GM12878 (cell line): ENCODE results near the gene CLASP2. TPM values are rescaled to one million over a fixed set of nuclear protein-coding genes. Genes with fewer than 3 reads are reported as not detected.
A peak's percentile ranks its signal among the peaks of the same experiment; 100 is the strongest.

Experiments
- ATAC-seq: fragments of 200-7000 bp; cut with Tn5 transposase; 3 replicates; pipeline ENCODE4 v1.9.1; 2020; ENCODE audit warnings: mild to moderate bottlenecking, moderate library complexity
- BruUV-seq: library from RNA; stranded (reverse); fragments of 400-500 nt; replicated peaks from 2 replicates; lab custom pipeline; 2021; lab: Mats Ljungman, UMichigan
- CTCF ChIA-PET: fragments of 300-600 bp; sonication (Branson Sonifier 250); formaldehyde crosslinking; extraction: SDS; loops from one replicate; lab custom pipeline; 2021; ENCODE audit warnings: inconsistent platforms; lab: Yijun Ruan, JAX
- POLR2A ChIA-PET: fragments of 350-600 bp; formaldehyde crosslinking; extraction: SDS; loops from one replicate; lab custom pipeline; 2021; ENCODE audit warnings: inconsistent platforms; lab: Charles Lee
- RAD21 ChIA-PET: fragments of 300-600 bp; sonication (Branson Sonifier 250); formaldehyde crosslinking; loops from one replicate; lab custom pipeline; 2023; ENCODE audit warnings: antibody characterized with exemption; ENCODE audit not compliant: unreplicated experiment; lab: Charles Lee
- SMC1A ChIA-PET: fragments of 300-600 bp; sonication (Branson Sonifier 250); formaldehyde crosslinking; loops from one replicate; lab custom pipeline; 2023; ENCODE audit not compliant: unreplicated experiment, uncharacterized antibody; lab: Charles Lee
- DNase-seq: peaks from one replicate; pipeline ENCODE4 v3.0.0-alpha.2; 2011; ENCODE audit warnings: low read depth, low spot score
- FAIRE-seq: peaks from 3 replicates; lab custom pipeline; 2011; peaks lifted over from hg19 to GRCh38; lab: Jason Lieb, UNC
- H2AFZ ChIP-seq: 2 replicates; pipeline ENCODE4 v1.6.0; 2011; ENCODE audit warnings: low read depth, low read length, control low read depth; ENCODE audit not compliant: control insufficient read depth
- H3K27ac ChIP-seq: 2 replicates; pipeline ENCODE4 v1.5.1; 2011; ENCODE audit warnings: control low read depth; ENCODE audit not compliant: control insufficient read depth, insufficient read depth
- H3K27me3 ChIP-seq, 2 experiments: replicated peaks in 1 of 2; 2 replicates each; pipeline versions ENCODE4 v1.6.0 to v1.6.1; 2011; ENCODE audit warnings: low read length in 1 of 2; ENCODE audit not compliant: control insufficient read depth in 2 of 2, insufficient read depth in 2 of 2
- H3K36me3 ChIP-seq, 2 experiments: 2 replicates each; pipeline ENCODE4 v1.5.1; 2011; ENCODE audit warnings: low read length in 1 of 2; ENCODE audit not compliant: control insufficient read depth in 2 of 2, insufficient read depth in 2 of 2
- H3K4me1 ChIP-seq: 2 replicates; pipeline ENCODE4 v1.6.1; 2011; ENCODE audit warnings: mild to moderate bottlenecking, low read length, moderate library complexity, mixed read lengths; ENCODE audit not compliant: control insufficient read depth, insufficient read depth
- H3K4me2 ChIP-seq: 2 replicates; pipeline ENCODE4 v1.6.0; 2011; ENCODE audit warnings: control low read depth; ENCODE audit not compliant: control insufficient read depth, insufficient read depth
- H3K4me3 ChIP-seq: fragments of 200-600 bp; sonication (generic); 2 replicates; pipeline ENCODE4 v1.5.1; 2016
- H3K79me2 ChIP-seq: 2 replicates; pipeline ENCODE4 v1.6.0; 2011; ENCODE audit warnings: low read length; ENCODE audit not compliant: control insufficient read depth, insufficient read depth
- H3K9ac ChIP-seq: 2 replicates; pipeline ENCODE4 v1.8.0; 2011; ENCODE audit warnings: low read length, control low read depth, mixed read lengths; ENCODE audit not compliant: control insufficient read depth, insufficient read depth
- H3K9me3 ChIP-seq: replicated peaks from 3 replicates; pipeline ENCODE4 v1.5.1; 2011; ENCODE audit warnings: mild to moderate bottlenecking, low read length; ENCODE audit not compliant: control insufficient read depth, insufficient read depth
- H4K20me1 ChIP-seq: 2 replicates; pipeline ENCODE4 v1.6.0; 2011; ENCODE audit not compliant: control insufficient read depth, insufficient read depth
- GATAD2B ChIP-seq: fragments of 450-650 bp; conservative IDR thresholded peaks from 2 replicates; pipeline ENCODE4 v1.6.1; 2017; ENCODE audit warnings: low read depth, mild to moderate bottlenecking, moderate library complexity
- NR2C1 ChIP-seq: fragments of 450-650 bp; IDR thresholded peaks from 2 replicates; pipeline ENCODE4 v1.6.1; 2017; ENCODE audit warnings: antibody characterized with exemption, mild to moderate bottlenecking, moderate library complexity
- PAX8 ChIP-seq: fragments of 450-650 bp; IDR thresholded peaks from 2 replicates; pipeline ENCODE4 v1.6.1; 2017; ENCODE audit warnings: mild to moderate bottlenecking, moderate library complexity
- SP1 ChIP-seq: IDR thresholded peaks from one replicate; pipeline ENCODE4 v1.6.1; 2011; ENCODE audit warnings: low read depth, low read length
- SPI1 ChIP-seq: IDR thresholded peaks from 2 replicates; pipeline ENCODE4 v1.6.1; 2011; ENCODE audit warnings: low read depth, mild to moderate bottlenecking, low read length, moderate library complexity, borderline replicate concordance; ENCODE audit not compliant: insufficient read depth
- STAT1 ChIP-seq: fragments of 450-650 bp; conservative IDR thresholded peaks from 2 replicates; pipeline ENCODE4 v1.6.1; 2014; ENCODE audit warnings: antibody characterized with exemption, mild to moderate bottlenecking
- WGBS: methylation state at CpG from one replicate; pipeline ENCODE4 v1.1.6; 2016; ENCODE audit warnings: low lambda C conversion rate; ENCODE audit not compliant: insufficient replicate concordance, insufficient coverage; ENCODE audit errors: missing lambda C conversion rate; 5-methylcytosine and 5-hydroxymethylcytosine counted together
- in situ Hi-C: fragments of 300-500 bp; cut with MboI; formaldehyde crosslinking; loops from 9 replicates; pipeline ENCODE4 v1.14.3; 2018; ENCODE audit warnings: mixed read lengths
- intact Hi-C: fragments of 100-400 bp; cut with micrococcal nuclease; formaldehyde crosslinking; loops from one replicate; pipeline ENCODE4 v1.14.2; 2022; ENCODE audit not compliant: unreplicated experiment
- polyA plus RNA-seq, 11 experiments: library from polyadenylated mRNA; depleted of rRNA in 4 of 11; unstranded in 6 of 11; stranded (reverse) in 5 of 11; fragments of >200 nt; fragmentation: Nextera tagmentation in 4 of 11; fragmentation: Illumina TruSeq in 1 of 11; extraction: Ambion mirVana in 4 of 11; extraction: Trizol in 1 of 11; gene quantifications; 1 replicate in 1 of 11; 2 replicates in 10 of 11; pipeline versions ENCODE4 v1.2.1 to v1.2.3, GENCODE V29; 2011 to 2016; ENCODE audit warnings: inconsistent platforms in 2 of 11, missing spikeins in 2 of 11, low read depth in 1 of 11
- total RNA-seq, 4 experiments: library from RNA; depleted of rRNA in 3 of 4; stranded (reverse); fragments of >200 nt in 3 of 4; fragmentation: Illumina TruSeq in 1 of 4; extraction: Trizol in 1 of 4; gene quantifications; 2 replicates each; pipeline versions ENCODE4 v1.2.1 to v1.2.3, GENCODE V29; 2013 to 2021
- TF ChIP-seq, protein P1 (sequence below): IDR thresholded peaks from 2 replicates; pipeline ENCODE4 v1.6.1; 2011; ENCODE audit warnings: borderline replicate concordance, low read depth, mild to moderate bottlenecking, moderate library complexity, mixed read lengths, low read length; ENCODE audit not compliant: insufficient read depth; ENCODE audit errors: extremely low read length

CLASP2 gene
- total and polyA plus RNA-seq, 10 of the 15 experiments (the other 5 are each of a cell fraction or from before 2014, with no cell fraction given) = 4.0 to 38.3 (median 26.8) TPM

DNA sequence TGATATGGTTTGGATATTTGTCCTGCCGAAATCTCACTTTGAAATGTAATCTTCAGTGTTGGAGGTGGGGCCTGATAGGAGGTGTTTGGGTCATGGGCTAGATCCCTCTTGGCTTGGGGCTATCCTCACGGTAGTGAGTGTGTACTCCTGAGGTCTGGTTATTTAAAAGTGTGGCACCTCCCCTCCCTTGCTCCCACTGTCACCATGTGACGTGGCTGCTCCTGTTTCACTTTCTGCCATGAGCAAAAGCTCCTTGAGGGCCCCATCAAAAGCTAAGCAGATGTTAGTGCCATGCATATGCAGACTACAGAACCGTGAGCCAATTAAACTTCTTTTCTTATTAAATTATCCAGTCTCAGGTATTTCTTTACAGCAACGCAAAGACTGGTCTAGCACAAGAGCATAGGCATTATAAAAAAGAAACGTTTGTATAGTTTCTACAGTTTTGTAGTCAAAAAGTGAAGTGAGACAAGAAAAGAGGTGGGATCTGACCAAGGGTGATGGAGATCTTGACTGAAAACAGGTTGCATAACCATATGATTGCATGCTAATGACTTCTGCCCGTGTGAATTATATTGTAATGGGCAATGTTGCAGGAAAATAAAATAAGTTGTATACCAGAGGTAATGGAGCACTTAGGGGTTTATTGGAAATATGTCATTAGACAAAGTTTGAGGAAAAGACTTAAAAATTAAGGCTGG, 28.5 kb upstream of the CLASP2 start:
- no peak overlapping the region; the same call in 1 of the 2 replicates for H3K27ac ChIP-seq
- TF ChIP-seq SPI1 = peak; percentile 35; the same call in 1 of the 2 replicates
- TF ChIP-seq STAT1 = no peak
- TF ChIP-seq SP1 = no peak
- no peak for TF ChIP-seq NR2C1
- TF ChIP-seq GATAD2B = no peak
- TF ChIP-seq PAX8 = no peak
- TF ChIP-seq, protein P1, sequence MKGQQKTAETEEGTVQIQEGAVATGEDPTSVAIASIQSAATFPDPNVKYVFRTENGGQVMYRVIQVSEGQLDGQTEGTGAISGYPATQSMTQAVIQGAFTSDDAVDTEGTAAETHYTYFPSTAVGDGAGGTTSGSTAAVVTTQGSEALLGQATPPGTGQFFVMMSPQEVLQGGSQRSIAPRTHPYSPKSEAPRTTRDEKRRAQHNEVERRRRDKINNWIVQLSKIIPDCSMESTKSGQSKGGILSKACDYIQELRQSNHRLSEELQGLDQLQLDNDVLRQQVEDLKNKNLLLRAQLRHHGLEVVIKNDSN = peak; percentile 17
- TF ChIP-seq, all 136 proteins: peak for 2
- RAD21 ChIA-PET = interaction anchor here (1.3 kb wide), 1 partner anchor 52 kb away, joined by 3 read pairs; the partner anchor contains the start of gene PDCD6IP
- intact Hi-C loops (no loop called here), in situ Hi-C loops (no loop called here)
- POLR2A ChIA-PET = no interaction called here
- H3K79me2 ChIP-seq = no peaks in the 10 kb centered on the region
- peak overlapping the region; percentile 9; the same call in 1 of the 2 replicates for H2AFZ ChIP-seq
- no peaks in the 10 kb centered on the region for H4K20me1 ChIP-seq
- H3K4me1 ChIP-seq = no peaks in the 10 kb centered on the region
- FAIRE-seq (peak; percentile 57), ATAC-seq (peak; percentile 78), DNase-seq (no peak)
- peak overlapping the region; percentile 26; the same call in 1 of the 2 replicates for H3K4me2 ChIP-seq
- BruUV-seq = no TSS peak
- no peaks in the 10 kb centered on the region for H3K9me3 ChIP-seq
- H3K4me3 ChIP-seq = no peak overlapping the region
- SMC1A ChIA-PET = interaction anchor here (0.6 to 1.4 kb wide), 2 partner anchors 10 to 81 kb away, joined by 3 to 4 read pairs; no protein-coding TSS in a partner anchor
- CTCF ChIA-PET = interaction anchor here (1.0 to 1.1 kb wide), 3 partner anchors 13 to 110 kb away, joined by 3 to 4 read pairs (median 3); partner anchors contain the start of gene PDCD6IP
- 56% methylated on average over 7 of the region's 7 CpGs for WGBS
- H3K27me3 ChIP-seq = no peaks in the 10 kb centered on the region
- no peak overlapping the region for H3K9ac ChIP-seq
- H3K36me3 ChIP-seq = no peaks in the 10 kb centered on the region
